ENCODE data around the gene A2M. TPM values are rescaled to one million over a fixed set of nuclear protein-coding genes. Genes with fewer than 3 reads are reported as not detected.

The A2M gene
- total RNA-seq, 1 experiment from 2014 or later, result not detected

DNA sequence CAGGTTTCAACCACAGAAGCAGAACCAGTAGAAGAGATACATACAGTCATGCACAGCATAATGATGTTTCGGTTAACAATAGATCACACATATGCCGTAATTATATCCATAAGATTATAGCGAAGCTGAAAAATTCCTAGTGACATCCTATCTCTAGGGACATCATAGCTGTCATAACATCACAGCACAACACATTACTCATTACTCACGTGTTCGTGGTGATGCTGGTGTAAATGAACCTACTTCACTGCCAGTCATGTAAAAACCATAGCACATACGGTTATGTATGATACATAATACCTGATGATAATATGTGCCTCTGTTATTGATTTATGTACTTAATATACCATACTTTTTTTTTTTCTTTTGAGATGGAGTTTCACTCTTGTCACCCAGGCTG lies 81.6 kb downstream of the A2M start:
- H3K4me1 Mint-ChIP-seq (ENCODE audit: low read depth, unreplicated experiment), result no peaks in the 10 kb centered on the region
- H3K36me3 Mint-ChIP-seq (ENCODE audit: insufficient read depth, unreplicated experiment), result no peaks in the 10 kb centered on the region
- BruUV-seq (replicated peaks), result no TSS peak
- CTCF ChIA-PET, result no interaction called here
- no peak for TF ChIP-seq CTCF (IDR thresholded peaks at IDR 0.05; ENCODE audit: unreplicated experiment)
- no peaks in the 10 kb centered on the region for H3K9me3 Mint-ChIP-seq (ENCODE audit: low read depth, unreplicated experiment)
- H3K27me3 Mint-ChIP-seq (ENCODE audit: unreplicated experiment), result peaks cover 17% of the 10 kb centered on the region
- H3K27ac Mint-ChIP-seq (ENCODE audit: unreplicated experiment), result no peak overlapping the region
- H3K4me3 Mint-ChIP-seq (ENCODE audit: low read depth, unreplicated experiment), result no peak overlapping the region
- intact Hi-C loops (cut with micrococcal nuclease; ENCODE audit: unreplicated experiment), result no loop called here
- no peak for DNase-seq

DNA sequence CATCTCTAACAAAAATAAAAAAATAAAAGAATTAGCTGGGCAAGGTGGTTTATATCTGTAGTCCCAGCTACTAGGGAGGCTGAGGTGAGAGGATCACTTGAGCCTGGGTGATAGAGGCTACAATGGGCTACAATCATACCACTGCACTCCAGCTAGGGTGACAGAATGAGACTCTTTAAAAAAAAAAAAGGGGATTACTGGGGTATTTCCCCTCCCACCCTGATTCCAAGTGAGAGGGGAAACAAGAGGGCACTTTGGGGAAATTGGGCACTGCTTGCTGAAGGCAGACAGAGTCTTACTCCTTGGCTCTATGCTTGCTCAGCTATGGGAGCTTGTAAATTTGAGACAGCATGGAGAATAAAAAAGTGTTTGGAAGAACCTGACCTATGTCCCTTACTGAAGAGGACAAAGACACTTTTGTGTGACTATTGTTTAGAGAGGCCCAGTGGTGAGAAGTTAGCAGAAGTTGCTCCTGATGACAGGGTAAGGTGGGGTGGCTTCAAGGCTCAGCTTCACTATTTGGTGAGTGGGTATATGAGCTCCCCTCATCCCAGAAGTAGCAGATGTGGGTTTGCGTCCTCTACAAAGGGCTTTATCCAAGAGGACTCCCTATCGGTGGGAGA lies 82.3 kb downstream of the A2M start:
- Mint-ChIP-seq H3K4me3 (ENCODE audit: low read depth, unreplicated experiment) (no peak overlapping the region), H3K27me3 (ENCODE audit: unreplicated experiment) (peaks cover 13% of the 10 kb centered on the region), H3K4me1 (ENCODE audit: low read depth, unreplicated experiment) (no peaks in the 10 kb centered on the region), H3K9me3 (ENCODE audit: low read depth, unreplicated experiment) (no peaks in the 10 kb centered on the region), H3K36me3 (ENCODE audit: insufficient read depth, unreplicated experiment) (no peaks in the 10 kb centered on the region), H3K27ac (ENCODE audit: unreplicated experiment) (no peak overlapping the region)
- CTCF ChIA-PET, result no interaction called here
- no TSS peak for BruUV-seq (replicated peaks)
- no peak for TF ChIP-seq CTCF (IDR thresholded peaks at IDR 0.05; ENCODE audit: unreplicated experiment)
- intact Hi-C loops (cut with micrococcal nuclease; ENCODE audit: unreplicated experiment), result no loop called here
- DNase-seq, result no peak

DNA sequence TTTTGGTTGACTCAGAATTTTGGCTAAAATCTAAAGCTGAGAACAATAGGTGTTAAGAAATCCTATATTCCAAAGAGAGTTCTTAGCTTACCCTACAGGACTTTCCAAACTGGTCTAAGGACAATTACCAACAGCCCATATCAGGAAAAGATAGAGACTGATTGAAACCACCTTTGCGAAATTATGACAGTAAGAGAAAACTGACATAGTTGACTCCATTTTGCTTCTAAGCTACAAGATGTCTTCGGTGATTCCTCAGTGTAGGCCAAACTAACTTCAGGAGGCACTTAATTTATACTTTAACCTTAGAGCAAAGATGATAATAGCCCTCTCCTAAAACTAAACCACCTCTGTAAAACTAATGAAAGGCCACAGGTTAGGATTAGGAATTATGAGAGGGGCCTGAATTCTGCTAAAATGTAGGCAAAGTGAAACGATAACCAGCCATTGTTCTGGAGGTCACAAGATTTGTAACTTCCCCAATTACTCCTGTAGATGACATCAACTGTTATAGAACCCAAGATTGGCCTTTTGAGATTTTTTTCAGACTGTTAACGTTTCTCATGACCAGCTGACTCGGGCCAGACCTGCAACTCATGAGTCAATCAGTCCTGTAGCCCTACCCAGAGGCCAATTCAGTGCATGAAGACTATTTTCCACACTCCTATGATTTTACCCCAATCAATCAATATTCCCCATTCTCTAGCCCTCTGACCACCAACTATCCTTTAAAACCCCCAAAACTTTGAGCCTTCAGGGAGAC lies 83.3 kb downstream of the A2M start:
- Mint-ChIP-seq H3K4me1 (ENCODE audit: low read depth, unreplicated experiment) (no peaks in the 10 kb centered on the region), H3K4me3 (ENCODE audit: low read depth, unreplicated experiment) (no peak overlapping the region)
- CTCF ChIA-PET, result interaction anchor here (1.0 kb wide), 1 partner anchor 36 kb away, joined by 4 read pairs; no protein-coding TSS in a partner anchor

GRCh38 chr12:9030776-9031175 lies 84.9 kb downstream of the A2M start:
- Mint-ChIP-seq H3K36me3 (ENCODE audit: insufficient read depth, unreplicated experiment) (no peaks in the 10 kb centered on the region), H3K4me3 (ENCODE audit: low read depth, unreplicated experiment) (no peak overlapping the region), H3K9me3 (ENCODE audit: low read depth, unreplicated experiment) (no peaks in the 10 kb centered on the region), H3K4me1 (ENCODE audit: low read depth, unreplicated experiment) (no peaks in the 10 kb centered on the region), H3K27me3 (ENCODE audit: unreplicated experiment) (peaks cover 7% of the 10 kb centered on the region), H3K27ac (ENCODE audit: unreplicated experiment) (no peak overlapping the region)
- intact Hi-C loops (cut with micrococcal nuclease; ENCODE audit: unreplicated experiment), result no loop called here
- TF ChIP-seq CTCF (IDR thresholded peaks at IDR 0.05; ENCODE audit: unreplicated experiment), result no peak
- CTCF ChIA-PET, result no interaction called here
- DNase-seq, result no peak
- no TSS peak for BruUV-seq (replicated peaks)

More for the DNA sequence above, 83.3 kb downstream of the A2M start:
- TF ChIP-seq CTCF (IDR thresholded peaks at IDR 0.05; ENCODE audit: unreplicated experiment), result no peak
- no TSS peak for BruUV-seq (replicated peaks)
- no peak for DNase-seq
- no peak overlapping the region for H3K27ac Mint-ChIP-seq (ENCODE audit: unreplicated experiment)
- H3K27me3 Mint-ChIP-seq (ENCODE audit: unreplicated experiment), result peaks cover 13% of the 10 kb centered on the region
- H3K36me3 Mint-ChIP-seq (ENCODE audit: insufficient read depth, unreplicated experiment), result no peaks in the 10 kb centered on the region
- intact Hi-C loops (cut with micrococcal nuclease; ENCODE audit: unreplicated experiment), result no loop called here
- H3K9me3 Mint-ChIP-seq (ENCODE audit: low read depth, unreplicated experiment), result no peaks in the 10 kb centered on the region
